Naive B cell (primary cell): Measurements from ENCODE around the gene UTRN. TPM values are rescaled to one million over a fixed set of nuclear protein-coding genes. Genes with fewer than 3 reads are reported as not detected.

ENCODE experiments used
- ATAC-seq, 2 donors: fragments of 150-1000 bp; cut with Tn5 transposase; 2 replicates each; pipeline ENCODE4 v1.10.0; 2021; ENCODE audit warnings: low read depth in 2 of 2, mild to moderate bottlenecking in 2 of 2, moderate library complexity in 2 of 2
- DNase-seq: peaks from one replicate; pipeline ENCODE4 v3.0.0; 2022
- H3K27ac Mint-ChIP-seq, 6 donors: one replicate each; pipeline ENCODE4 v1.8.0; 2020 to 2022; ENCODE audit warnings: mild to moderate bottlenecking in 6 of 6, mixed read lengths in 6 of 6, moderate library complexity in 5 of 6, inconsistent platforms in 2 of 6
- H3K27me3 Mint-ChIP-seq, 3 donors: one replicate each; pipeline ENCODE4 v1.8.0; 2021 to 2022; ENCODE audit warnings: mixed read lengths in 3 of 3, mild to moderate bottlenecking in 1 of 3
- H3K36me3 Mint-ChIP-seq, 2 donors: one replicate each; pipeline ENCODE4 v1.8.0; 2020 to 2022; ENCODE audit warnings: mixed read lengths in 2 of 2, inconsistent platforms in 1 of 2, mild to moderate bottlenecking in 1 of 2
- H3K4me1 Mint-ChIP-seq, 3 donors: one replicate each; pipeline ENCODE4 v1.8.0; 2020 to 2022; ENCODE audit warnings: mixed read lengths in 3 of 3, inconsistent platforms in 1 of 3, mild to moderate bottlenecking in 1 of 3, moderate library complexity in 1 of 3
- H3K4me3 Mint-ChIP-seq, 8 donors: one replicate each; pipeline ENCODE4 v1.8.0; 2020 to 2022; ENCODE audit warnings: mild to moderate bottlenecking in 8 of 8, mixed read lengths in 8 of 8, moderate library complexity in 8 of 8, inconsistent platforms in 2 of 8
- H3K9me3 Mint-ChIP-seq, 7 donors: one replicate each; pipeline ENCODE4 v1.8.0; 2020 to 2022; ENCODE audit warnings: mixed read lengths in 7 of 7, mild to moderate bottlenecking in 5 of 7, inconsistent platforms in 2 of 7, moderate library complexity in 1 of 7
- polyA plus RNA-seq, 6 donors: library from polyadenylated mRNA; unstranded; fragments of 300-500 nt; fragmentation: Illumina TruSeq; gene quantifications; one replicate each; pipeline ENCODE4 v1.2.3, GENCODE V29; 2021; ENCODE audit warnings: low read depth in 6 of 6

UTRN gene
- polyA plus RNA-seq, 6 donors from 2014 or later, result 27.7 to 160 (median 73.1) TPM

GRCh38 chr6:144265390-144265789 is 19.7 kb upstream of the UTRN start:
- ATAC-seq (peak; percentile 99), DNase-seq (peak; percentile 52)
- no peaks in the 10 kb centered on the region for H3K27me3 Mint-ChIP-seq
- peaks cover 13 to 22% (median 20%) of the 10 kb centered on the region in 3 donors for H3K4me1 Mint-ChIP-seq
- peak overlapping the region in 4 of 6 donors; percentile 29 to 83 (median 57) for H3K27ac Mint-ChIP-seq
- peaks cover 0 to 4% (median 0%) of the 10 kb centered on the region in 7 donors for H3K9me3 Mint-ChIP-seq
- no peaks in the 10 kb centered on the region for H3K36me3 Mint-ChIP-seq
- H3K4me3 Mint-ChIP-seq, result peak overlapping the region in 3 of 8 donors; percentile 25 to 54 (median 43)

DNA sequence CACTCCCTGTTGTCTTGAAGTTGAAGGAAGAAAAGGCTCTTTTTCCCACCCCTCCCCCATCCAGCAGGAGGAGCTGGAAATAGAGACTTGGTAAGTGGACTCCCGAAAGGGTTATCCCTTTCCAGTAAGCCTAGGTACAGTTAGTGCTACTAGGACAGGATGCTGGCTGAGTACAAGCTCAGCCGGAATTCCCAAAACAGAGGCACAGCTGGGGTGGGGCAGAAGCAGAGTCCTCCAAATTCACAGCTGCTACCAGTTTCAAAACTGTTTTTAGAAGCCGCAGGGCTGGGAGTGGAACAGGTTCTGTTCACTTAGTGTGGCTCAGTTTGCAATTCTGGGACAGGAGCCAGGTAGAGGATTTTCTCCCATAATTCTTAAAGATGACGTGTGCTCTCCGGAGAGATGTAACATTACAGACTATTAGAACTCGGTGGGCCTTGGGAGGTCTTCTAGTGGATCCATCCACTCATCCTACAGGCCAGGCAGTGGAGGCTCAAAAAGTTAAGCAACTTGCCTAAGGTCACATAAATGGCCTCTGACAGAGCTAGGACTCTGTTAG is 19.0 kb upstream of the UTRN start:
- Mint-ChIP-seq H3K27me3 (no peaks in the 10 kb centered on the region), H3K9me3 (peaks cover 0 to 4% (median 0%) of the 10 kb centered on the region in 7 donors), H3K36me3 (no peaks in the 10 kb centered on the region), H3K4me3 (no peak overlapping the region), H3K4me1 (peaks cover 13 to 22% (median 20%) of the 10 kb centered on the region in 3 donors), H3K27ac (peak overlapping the region in 1 of 6 donors; percentile 7)
- no peak for ATAC-seq
- DNase-seq, result no peak

- Mint-ChIP-seq H3K9me3 (no peaks in the 10 kb centered on the region), H3K4me3 (no peak overlapping the region), H3K27me3 (no peaks in the 10 kb centered on the region), H3K4me1 (peaks cover 13 to 22% (median 17%) of the 10 kb centered on the region in 3 donors), H3K27ac (no peak overlapping the region), H3K36me3 (no peaks in the 10 kb centered on the region)
- DNase-seq, result no peak
- ATAC-seq, result no peak
Measured at GRCh38 chr6:144268794-144269349, 16.3 kb upstream of the UTRN start.

- no peak overlapping the region for H3K4me3 Mint-ChIP-seq
- peaks cover 0 to 4% of the 10 kb centered on the region in 2 donors for H3K36me3 Mint-ChIP-seq
- DNase-seq (no peak), ATAC-seq (no peak)
- H3K9me3 Mint-ChIP-seq, result no peaks in the 10 kb centered on the region
- peaks cover 0 to 3% (median 0%) of the 10 kb centered on the region in 3 donors for H3K4me1 Mint-ChIP-seq
- no peak overlapping the region for H3K27ac Mint-ChIP-seq
- peaks cover 6 to 9% (median 8%) of the 10 kb centered on the region in 3 donors for H3K27me3 Mint-ChIP-seq
Measured at GRCh38 chr6:144277174-144277573, 8.0 kb upstream of the UTRN start.

GRCh38 chr6:144277605-144278227 is 7.4 kb upstream of the UTRN start:
- no peak overlapping the region for H3K27ac Mint-ChIP-seq
- DNase-seq, result no peak
- no peak overlapping the region for H3K4me3 Mint-ChIP-seq
- no peaks in the 10 kb centered on the region for H3K9me3 Mint-ChIP-seq
- H3K36me3 Mint-ChIP-seq, result peaks cover 0 to 4% of the 10 kb centered on the region in 2 donors
- peaks cover 8 to 11% (median 9%) of the 10 kb centered on the region in 3 donors for H3K27me3 Mint-ChIP-seq
- ATAC-seq, result no peak
- peaks cover 0 to 3% (median 0%) of the 10 kb centered on the region in 3 donors for H3K4me1 Mint-ChIP-seq

- DNase-seq (no peak), ATAC-seq (no peak)
- H3K4me1 Mint-ChIP-seq, result peaks cover 0 to 5% (median 4%) of the 10 kb centered on the region in 3 donors
- H3K27me3 Mint-ChIP-seq, result peaks cover 8 to 18% (median 9%) of the 10 kb centered on the region in 3 donors
- peaks cover 0 to 4% of the 10 kb centered on the region in 2 donors for H3K36me3 Mint-ChIP-seq
- H3K27ac Mint-ChIP-seq, result no peak overlapping the region
- H3K9me3 Mint-ChIP-seq, result no peaks in the 10 kb centered on the region
- H3K4me3 Mint-ChIP-seq, result no peak overlapping the region
Measured at GRCh38 chr6:144278659-144279314, 6.3 kb upstream of the UTRN start.

DNA sequence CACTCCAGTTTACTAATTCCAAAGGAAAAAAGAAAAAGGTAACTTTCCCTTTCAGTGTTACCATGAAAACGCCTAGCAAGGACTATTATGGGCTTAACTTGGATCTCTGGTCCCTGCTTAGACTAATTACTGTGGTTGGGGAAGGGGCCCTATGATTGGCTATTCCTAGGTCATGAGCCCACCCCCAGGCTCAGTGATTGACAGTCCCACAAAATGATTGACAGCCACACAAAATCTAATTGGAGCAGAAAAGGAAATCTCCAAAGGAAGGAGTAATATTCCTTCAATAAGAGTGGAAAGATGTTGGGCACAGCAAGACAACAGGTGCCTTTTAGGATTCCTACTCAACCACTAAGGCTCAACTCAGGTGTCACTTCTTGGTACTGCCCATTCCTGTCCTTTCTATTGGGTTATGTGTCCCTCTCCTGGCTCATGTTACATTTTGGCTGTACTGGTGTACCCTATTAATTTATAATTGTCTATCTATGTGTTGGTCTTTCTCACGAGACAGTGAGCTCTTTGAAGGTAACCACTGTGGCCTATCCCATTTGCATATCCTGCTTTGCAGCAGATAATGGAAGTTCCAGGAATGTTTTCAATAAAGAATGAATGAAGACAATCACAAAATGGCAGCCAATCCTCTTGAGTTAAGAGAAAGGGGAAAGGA is 5.5 kb upstream of the UTRN start:
- Mint-ChIP-seq H3K36me3 (peaks cover 0 to 4% of the 10 kb centered on the region in 2 donors), H3K4me1 (peaks cover 7 to 12% (median 12%) of the 10 kb centered on the region in 3 donors), H3K27ac (peak overlapping the region in 1 of 6 donors; percentile 50), H3K27me3 (peaks cover 8 to 21% (median 17%) of the 10 kb centered on the region in 3 donors), H3K9me3 (no peaks in the 10 kb centered on the region), H3K4me3 (peak overlapping the region in 1 of 8 donors; percentile 25)
- DNase-seq (no peak), ATAC-seq (no peak)

DNA sequence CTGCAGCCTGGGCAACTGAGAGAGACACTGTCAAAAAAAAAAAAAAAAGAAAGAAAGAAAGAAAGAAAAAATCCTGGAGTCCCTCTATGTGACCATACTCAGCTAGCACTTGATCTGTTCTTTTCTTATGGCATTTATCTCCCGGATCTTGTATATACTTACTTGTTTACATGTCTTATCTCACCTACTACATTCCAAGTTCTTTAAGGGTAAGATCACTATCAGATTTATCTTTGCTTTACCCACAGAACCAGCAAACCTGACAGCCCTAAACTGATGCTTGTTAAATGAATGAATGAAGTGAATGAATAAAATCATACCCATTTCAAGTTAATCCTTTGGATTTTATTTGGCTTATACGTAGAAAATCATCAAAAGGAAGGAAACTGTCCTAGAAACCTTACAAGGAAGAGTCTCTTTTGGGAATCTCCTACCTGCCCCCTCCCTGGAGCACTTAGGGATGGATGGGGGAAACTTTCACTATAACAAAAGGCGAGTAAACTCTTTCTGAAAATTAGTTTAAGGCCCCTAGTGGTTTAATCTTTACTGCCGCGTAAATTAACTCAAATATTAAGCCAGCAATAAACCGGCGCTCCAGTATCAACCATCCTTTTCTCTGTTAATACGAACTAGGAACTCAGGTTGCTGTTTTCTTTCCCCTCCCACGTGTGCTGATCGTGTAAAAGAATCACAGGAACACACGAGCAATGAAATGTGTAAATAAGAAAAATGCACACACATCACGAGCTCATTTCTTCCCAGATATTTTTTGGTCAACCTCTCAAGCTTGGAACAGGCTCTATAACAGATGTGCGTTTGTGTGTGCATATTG is 1.3 kb upstream of the UTRN start:
- DNase-seq (peak; percentile 9), ATAC-seq (peak in 1 of 2 donors; percentile 12)
- H3K4me1 Mint-ChIP-seq, result peaks cover 20 to 34% (median 24%) of the 10 kb centered on the region in 3 donors
- H3K36me3 Mint-ChIP-seq, result peaks cover 4% of the 10 kb centered on the region in 2 donors
- peak overlapping the region in 3 of 6 donors; percentile 33 to 63 (median 62) for H3K27ac Mint-ChIP-seq
- no peaks in the 10 kb centered on the region for H3K9me3 Mint-ChIP-seq
- peak overlapping the region; percentile 92 to 99 (median 96) for H3K4me3 Mint-ChIP-seq
- H3K27me3 Mint-ChIP-seq, result peaks cover 8 to 27% (median 17%) of the 10 kb centered on the region in 3 donors

DNA sequence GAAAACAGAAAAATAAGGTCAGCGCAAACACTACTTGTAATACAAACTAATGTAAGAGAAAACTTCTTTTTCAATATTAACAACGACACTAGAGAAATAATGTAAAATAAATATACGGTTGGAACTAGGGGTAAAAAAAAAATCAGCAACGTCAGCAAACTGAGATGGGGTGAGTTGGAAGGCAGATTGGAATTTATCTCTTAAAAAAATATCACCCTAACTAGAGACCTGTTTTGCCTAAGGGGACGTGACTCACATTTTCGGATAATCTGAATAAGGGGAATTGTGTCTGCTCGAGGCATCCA is 705 bp upstream of the UTRN start:
- H3K36me3 Mint-ChIP-seq, result peaks cover 4% of the 10 kb centered on the region in 2 donors
- peaks cover 8 to 27% (median 17%) of the 10 kb centered on the region in 3 donors for H3K27me3 Mint-ChIP-seq
- H3K9me3 Mint-ChIP-seq, result no peaks in the 10 kb centered on the region
- DNase-seq (no peak), ATAC-seq (no peak)
- peaks cover 20 to 34% (median 24%) of the 10 kb centered on the region in 3 donors for H3K4me1 Mint-ChIP-seq
- H3K4me3 Mint-ChIP-seq, result peak overlapping the region; percentile 92 to 99 (median 96)
- peak overlapping the region in 2 of 6 donors; percentile 62 to 63 for H3K27ac Mint-ChIP-seq

DNA sequence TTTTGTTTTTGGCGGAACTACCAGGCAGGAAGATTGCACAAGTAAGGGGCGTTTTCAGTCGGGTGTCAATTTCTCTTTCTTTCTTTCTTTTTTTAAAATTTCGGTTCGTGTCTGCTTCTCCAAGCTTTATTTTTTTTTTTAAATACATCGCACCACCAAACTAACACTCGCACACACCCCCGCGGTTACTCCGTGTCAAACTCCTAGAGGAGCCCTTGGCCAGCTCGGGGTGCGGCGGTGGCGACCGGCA is 338 bp downstream of the UTRN start:
- Mint-ChIP-seq H3K27ac (peak overlapping the region in 2 of 6 donors; percentile 57 to 87), H3K27me3 (peaks cover 8 to 27% (median 12%) of the 10 kb centered on the region in 3 donors), H3K9me3 (no peaks in the 10 kb centered on the region), H3K4me1 (peaks cover 19 to 34% (median 24%) of the 10 kb centered on the region in 3 donors), H3K36me3 (peaks cover 4% of the 10 kb centered on the region in 2 donors), H3K4me3 (peak overlapping the region; percentile 92 to 99 (median 96))
- peak; percentile 29 to 31 for ATAC-seq
- no peak for DNase-seq

GRCh38 chr6:144285798-144286502 is 815 bp downstream of the UTRN start:
- H3K4me1 Mint-ChIP-seq, result peaks cover 19 to 34% (median 24%) of the 10 kb centered on the region in 3 donors
- peak overlapping the region; percentile 92 to 99 (median 96) for H3K4me3 Mint-ChIP-seq
- H3K9me3 Mint-ChIP-seq, result no peaks in the 10 kb centered on the region
- peaks cover 5 to 24% (median 12%) of the 10 kb centered on the region in 3 donors for H3K27me3 Mint-ChIP-seq
- H3K36me3 Mint-ChIP-seq, result peaks cover 2 to 4% of the 10 kb centered on the region in 2 donors
- DNase-seq, result peak; percentile 37
- peak overlapping the region in 4 of 6 donors; percentile 36 to 87 (median 72) for H3K27ac Mint-ChIP-seq
- peak; percentile 44 to 50 for ATAC-seq
